HK-2 (cell line): ENCODE results near the gene ZCCHC14.
"Not testable (repeated sequence)": the region's sequence is repeated elsewhere in the genome, so short reads cannot be mapped to it uniquely, and the experiment has no call there.

ENCODE experiments used
- DNase-seq: peaks from one replicate; pipeline ENCODE4 v3.0.0-alpha.2; 2018; ENCODE audit not compliant: unreplicated experiment

ZCCHC14 gene

DNA sequence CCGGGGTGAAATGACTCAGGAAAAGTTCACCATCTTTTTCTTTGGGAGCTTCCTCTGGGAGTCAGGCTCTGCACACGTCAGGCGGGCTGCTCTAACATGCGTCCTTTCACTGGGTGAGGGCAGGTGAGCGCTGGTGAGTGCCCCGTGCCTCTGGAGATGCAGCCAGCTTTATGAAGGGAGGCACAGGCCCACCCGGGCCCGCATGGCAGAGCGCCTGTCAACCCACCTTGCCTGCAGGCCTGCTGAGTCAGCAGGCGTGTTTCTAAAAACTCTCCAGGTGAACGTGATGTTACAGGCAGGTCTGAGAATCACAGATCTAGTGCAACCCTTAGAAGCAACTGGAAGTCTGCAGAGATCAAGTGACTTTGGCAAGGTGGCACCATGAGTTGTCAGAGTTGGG lies 82.3 kb downstream of the ZCCHC14 start:
- no peak for DNase-seq

DNA sequence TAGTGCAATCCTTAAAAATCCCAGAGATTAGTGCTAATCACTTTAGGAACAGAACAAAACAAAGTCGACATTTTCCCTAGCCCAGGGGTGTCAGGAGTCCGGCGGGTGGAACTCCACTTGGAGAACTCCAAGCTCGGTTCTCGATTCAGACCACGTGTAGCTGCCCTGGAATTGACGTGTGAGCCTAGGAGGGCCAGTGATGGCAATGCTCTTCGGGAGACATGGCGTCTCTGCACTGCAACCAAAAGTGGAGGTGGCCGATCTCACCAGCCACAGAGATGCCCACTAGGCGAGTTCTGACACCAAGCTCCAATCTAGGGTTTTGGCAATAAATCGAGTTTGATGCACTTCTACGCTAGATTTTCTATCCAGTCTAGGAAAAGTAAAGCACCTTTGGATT lies 83.0 kb downstream of the ZCCHC14 start:
- no peak for DNase-seq

- no peak for DNase-seq
Measured at GRCh38 chr16:87409153-87409552, 83.7 kb downstream of the ZCCHC14 start.

- peak; percentile 96 for DNase-seq
Measured at GRCh38 chr16:87407511-87408112, 85.2 kb downstream of the ZCCHC14 start.

GRCh38 chr16:87406495-87407088 lies 86.2 kb downstream of the ZCCHC14 start:
- DNase-seq, result no peak

GRCh38 chr16:87404764-87405625 lies 87.8 kb downstream of the ZCCHC14 start:
- no peak for DNase-seq

GRCh38 chr16:87395181-87395842 lies 97.5 kb downstream of the ZCCHC14 start:
- DNase-seq, result no peak

DNA sequence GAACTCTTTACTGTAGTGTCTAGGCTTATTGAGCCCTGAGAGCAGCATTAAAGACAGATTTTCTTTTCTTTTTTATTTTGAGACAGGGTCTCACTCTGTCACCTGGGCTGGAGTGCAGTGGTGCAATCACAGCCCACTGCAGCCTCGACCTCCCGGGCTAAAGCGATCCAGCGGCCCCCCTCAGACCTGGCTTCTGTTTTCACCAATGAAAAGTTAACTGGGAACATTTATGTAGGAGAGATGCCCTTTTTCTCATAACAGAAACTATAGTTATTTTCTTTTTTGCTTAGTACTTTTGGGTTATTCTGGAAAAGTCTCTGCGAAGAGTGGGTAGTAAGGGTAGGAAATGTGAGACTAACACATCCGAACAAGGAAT lies 99.2 kb downstream of the ZCCHC14 start:
- no peak for DNase-seq

- DNase-seq, result peak; percentile 56
Measured at GRCh38 chr16:87392821-87393679, 99.8 kb downstream of the ZCCHC14 start.

DNA sequence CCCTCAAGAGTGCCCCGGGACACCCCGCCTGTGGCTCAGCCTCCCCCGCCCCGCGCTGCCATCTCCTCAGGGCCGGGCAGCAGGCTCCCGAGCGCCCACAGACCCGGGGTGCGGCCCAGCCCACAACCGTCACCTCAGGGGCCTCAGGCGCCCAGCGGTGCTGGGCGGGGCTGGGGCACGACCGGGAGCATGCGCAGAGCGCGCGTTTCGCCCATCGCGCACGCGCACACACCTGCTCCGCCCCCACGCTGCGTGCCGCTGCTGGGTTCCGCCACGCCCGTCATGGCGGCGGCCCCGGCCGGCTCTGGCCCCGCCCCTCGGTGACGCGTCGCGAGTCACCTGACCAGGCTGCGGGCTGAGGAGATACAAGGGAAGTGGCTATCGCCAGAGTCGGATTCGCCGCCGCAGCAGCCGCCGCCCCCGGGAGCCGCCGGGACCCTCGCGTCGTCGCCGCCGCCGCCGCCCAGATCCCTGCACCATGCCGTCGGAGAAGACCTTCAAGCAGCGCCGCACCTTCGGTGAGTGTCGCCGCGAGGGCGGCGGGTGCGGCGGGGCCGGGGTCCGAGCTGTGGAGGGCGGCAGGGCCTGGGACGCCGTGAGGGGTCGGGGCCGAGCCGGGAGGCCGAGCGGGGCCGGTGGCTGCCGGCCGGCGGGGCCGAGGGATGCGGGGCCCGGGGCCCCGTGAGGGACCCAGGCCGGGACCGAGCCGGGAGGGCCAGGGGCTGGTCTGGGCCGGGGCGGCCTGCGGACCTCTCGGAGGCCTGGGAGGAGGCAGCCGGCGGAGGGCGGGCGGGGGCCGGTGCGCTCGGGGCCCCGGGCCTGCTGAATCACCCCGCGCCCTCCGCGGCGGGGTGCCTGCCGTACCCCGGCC lies 100.6 kb downstream of the ZCCHC14 start, which contains the start of gene MAP1LC3B:
MAP1LC3B (plus strand) TSS at position 387 of the 871 bp plus-strand sequence; CDS start at position 479, 92 bp downstream.
- peak; percentile 98 for DNase-seq

GRCh38 chr16:87391324-87391949 lies 101.4 kb downstream of the ZCCHC14 start:
- DNase-seq, result no peak

DNA sequence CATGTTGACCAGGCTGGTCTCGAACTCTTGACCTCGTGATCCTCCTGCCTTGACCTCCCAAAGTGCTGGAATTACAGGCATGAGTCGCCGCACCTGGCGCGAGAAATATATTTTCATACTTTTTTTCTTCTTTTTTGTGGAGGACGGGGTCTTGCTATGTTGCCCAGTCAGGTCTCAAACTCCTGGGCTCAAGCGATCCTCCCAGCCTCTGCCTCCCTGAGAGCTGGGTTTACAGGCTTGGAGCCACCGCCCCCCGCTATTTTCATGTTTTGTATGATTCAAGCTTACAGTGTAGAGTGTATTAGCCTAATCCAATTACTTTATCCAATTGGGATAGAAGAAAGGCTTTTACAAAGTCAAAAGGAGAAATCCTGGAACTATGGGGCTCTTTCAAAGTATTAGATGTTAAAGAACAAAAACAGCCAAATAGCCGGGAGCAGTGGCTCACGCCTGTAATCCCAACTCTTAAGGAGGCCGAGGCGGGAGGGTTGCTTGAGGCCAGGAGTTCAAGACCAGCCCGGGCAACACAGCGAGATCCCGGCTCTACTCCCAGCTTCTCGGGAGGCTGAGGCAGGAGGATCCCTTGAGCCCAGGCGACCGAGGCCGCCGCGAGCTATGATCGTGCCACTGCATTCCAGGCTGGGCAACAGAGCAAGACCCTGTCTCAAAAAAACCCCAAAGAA lies 102.0 kb downstream of the ZCCHC14 start:
- no peak for DNase-seq

DNA sequence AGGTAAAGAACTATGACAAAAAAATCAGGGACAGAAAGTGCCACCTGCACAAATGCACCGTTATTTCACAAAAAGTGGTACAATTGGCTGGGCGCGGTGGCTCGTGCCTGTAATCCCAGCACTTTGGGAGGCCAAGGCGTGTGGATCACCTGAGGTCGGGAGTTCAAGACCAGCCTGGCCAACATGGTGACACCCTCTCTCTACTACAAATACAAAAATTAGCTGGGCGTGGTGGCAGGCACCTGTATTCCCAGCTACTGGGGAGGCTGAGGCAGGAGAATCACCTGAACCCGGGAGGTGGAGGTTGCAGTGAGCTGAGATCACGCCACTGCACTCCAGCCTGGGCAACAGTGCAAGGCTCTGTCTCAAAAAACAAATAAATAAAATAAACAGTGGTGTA lies 102.9 kb downstream of the ZCCHC14 start:
- not testable (repeated sequence) for DNase-seq

- no peak for DNase-seq
Measured at GRCh38 chr16:87389245-87389644, 103.6 kb downstream of the ZCCHC14 start.

- DNase-seq, result no peak
Measured at GRCh38 chr16:87388818-87389134, 104.0 kb downstream of the ZCCHC14 start.

DNA sequence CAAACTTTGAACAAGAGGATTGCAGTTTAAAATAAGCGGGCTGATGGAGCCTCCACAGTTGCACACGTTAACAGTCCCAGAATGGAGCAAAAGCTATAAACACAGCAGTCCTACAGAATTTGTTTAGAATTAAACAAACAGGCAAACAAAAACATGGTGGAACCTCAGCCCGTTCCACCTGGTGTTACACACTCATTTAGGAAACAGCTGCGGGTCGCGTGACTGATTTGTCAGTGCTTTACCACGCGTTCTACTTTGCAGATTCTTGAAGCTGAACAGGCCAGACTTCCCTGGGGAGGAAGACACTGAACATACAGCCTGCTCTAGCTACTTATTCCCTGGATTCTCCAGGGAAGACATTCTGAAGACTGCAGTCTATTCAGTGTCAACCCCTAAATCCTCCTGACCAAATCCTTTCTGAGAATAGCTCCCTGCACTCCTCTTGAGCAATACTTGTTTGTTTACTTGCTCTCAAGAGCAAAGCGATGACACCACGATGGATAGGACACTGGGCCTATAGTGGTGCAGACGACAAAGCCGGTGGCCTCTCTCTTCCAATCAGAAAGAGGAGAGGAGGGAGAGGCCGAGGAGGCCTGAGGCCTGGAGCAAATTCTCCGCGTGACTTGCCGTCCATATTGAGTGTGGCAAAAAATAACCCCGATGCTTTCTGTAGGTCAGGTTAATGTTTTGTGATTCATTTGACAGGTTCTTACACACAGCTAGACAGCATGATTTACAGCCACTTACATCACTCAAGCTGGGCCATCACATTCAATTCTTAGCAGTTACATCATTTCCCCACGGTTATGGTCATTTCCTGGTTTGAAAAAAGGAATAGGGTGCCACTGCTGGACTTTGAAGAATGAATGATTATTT lies 104.6 kb downstream of the ZCCHC14 start:
- peak; percentile 92 for DNase-seq

DNA sequence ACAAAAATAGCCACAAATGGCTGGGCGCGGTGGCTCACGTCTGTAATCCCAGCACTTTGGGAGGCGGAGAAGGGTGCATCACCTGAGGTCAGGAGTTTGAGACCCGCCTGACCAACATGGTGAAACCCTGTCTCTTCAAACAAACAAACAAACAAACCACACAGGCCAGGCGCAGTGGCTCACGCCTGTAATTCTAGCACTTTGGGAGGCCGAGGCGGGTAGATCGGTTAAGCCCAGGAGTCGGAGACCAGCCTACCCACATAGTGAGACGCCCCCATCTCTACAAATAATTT lies 108.0 kb downstream of the ZCCHC14 start:
- not testable (repeated sequence) for DNase-seq

DNA sequence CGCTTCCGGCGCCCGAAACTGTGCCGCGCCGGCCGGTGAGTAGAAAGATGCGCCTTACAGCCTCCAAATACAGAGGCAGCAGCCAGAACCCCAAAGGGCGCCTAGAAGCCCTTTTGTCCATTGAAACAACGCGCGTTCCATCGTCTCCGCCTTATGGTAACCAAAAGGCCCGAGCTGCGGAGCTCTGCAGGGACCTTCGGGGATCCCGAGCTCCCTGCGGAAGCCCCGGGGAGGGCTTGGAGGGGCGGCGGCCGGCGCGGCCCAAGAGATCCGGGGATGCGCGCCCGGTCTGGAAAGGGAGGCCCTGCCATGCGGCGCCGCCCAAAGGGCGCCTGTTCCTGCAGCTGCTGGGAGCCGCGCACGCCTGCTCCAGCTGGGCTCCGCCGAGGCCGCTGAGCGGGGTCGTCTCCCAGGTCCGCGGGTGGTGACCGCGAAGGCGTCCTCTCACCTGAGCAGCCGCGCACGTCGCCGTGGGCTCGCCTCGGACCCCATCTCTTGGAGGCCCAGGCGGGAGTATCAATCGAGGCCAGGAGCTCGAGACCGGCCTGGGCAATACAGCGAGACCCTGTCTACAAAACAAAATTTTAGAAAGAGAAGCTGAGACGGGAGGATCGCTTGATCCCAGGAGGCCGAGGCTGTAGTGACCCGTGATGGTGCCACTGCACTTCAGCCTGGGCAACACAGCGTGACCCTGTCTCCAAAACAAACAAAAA lies 108.5 kb downstream of the ZCCHC14 start:
- DNase-seq, result peak; percentile 78
